IMR-90 (cell line): Measurements from ENCODE around the gene DACT2. TPM values are rescaled to one million over a fixed set of nuclear protein-coding genes. Genes with fewer than 3 reads are reported as not detected.

ENCODE experiments used
- ATAC-seq: fragments of 200-7000 bp; cut with Tn5 transposase; 2 replicates; pipeline ENCODE4 v1.9.1; 2020; ENCODE audit warnings: low read depth, mild to moderate bottlenecking, moderate library complexity
- BruUV-seq: library from RNA; stranded (reverse); fragments of 400-500 nt; replicated peaks from 2 replicates; lab custom pipeline; 2021; lab: Mats Ljungman, UMichigan
- CTCF ChIA-PET: fragments of 300-600 bp; formaldehyde crosslinking; extraction: SDS; loops from one replicate; lab custom pipeline; 2021; ENCODE audit warnings: antibody characterized with exemption; lab: Yijun Ruan, JAX
- POLR2A ChIA-PET: fragments of 300-600 bp; sonication (Branson Sonifier 250); formaldehyde crosslinking; loops from one replicate; lab custom pipeline; 2022; ENCODE audit warnings: antibody characterized with exemption; ENCODE audit not compliant: unreplicated experiment; lab: Charles Lee
- DNase-seq: peaks from one replicate; pipeline ENCODE4 v3.0.0; 2013
- H2AFZ ChIP-seq: replicated peaks from 2 replicates; pipeline ENCODE3; 2013; ENCODE audit warnings: low read length, mild to moderate bottlenecking; ENCODE audit not compliant: poor library complexity
- H2AK5ac ChIP-seq: 2 replicates; pipeline ENCODE4 v1.6.1; 2013; ENCODE audit warnings: low read depth, low read length, inconsistent platforms
- H2AK9ac ChIP-seq: replicated peaks from 2 replicates; pipeline ENCODE3; 2013; ENCODE audit warnings: mild to moderate bottlenecking, low read depth, low read length, moderate library complexity; ENCODE audit not compliant: poor library complexity
- H2BK120ac ChIP-seq: 2 replicates; pipeline ENCODE4 v1.6.1; 2013; ENCODE audit warnings: low read depth, low read length, inconsistent platforms
- H2BK15ac ChIP-seq: 3 replicates; pipeline ENCODE4 v1.6.1; 2013; ENCODE audit warnings: low read depth, low read length, inconsistent platforms
- H2BK20ac ChIP-seq: 2 replicates; pipeline ENCODE4 v1.6.1; 2013; ENCODE audit warnings: low read depth, mild to moderate bottlenecking, inconsistent platforms, low read length, moderate library complexity
- H2BK5ac ChIP-seq: 2 replicates; pipeline ENCODE4 v1.6.1; 2013; ENCODE audit warnings: mild to moderate bottlenecking, low read depth, low read length, inconsistent platforms; ENCODE audit not compliant: poor library complexity, severe bottlenecking
- H3K14ac ChIP-seq: replicated peaks from 2 replicates; pipeline ENCODE4 v1.6.1; 2013; ENCODE audit warnings: low read depth, low read length, inconsistent platforms
- H3K18ac ChIP-seq: 2 replicates; pipeline ENCODE4 v1.6.1; 2013; ENCODE audit warnings: low read depth, low read length, control low read depth
- H3K23ac ChIP-seq: 2 replicates; pipeline ENCODE4 v1.6.1; 2013; ENCODE audit warnings: low read depth, low read length, inconsistent platforms
- H3K27ac ChIP-seq: 2 replicates; pipeline ENCODE4 v1.5.1; 2013; ENCODE audit warnings: mild to moderate bottlenecking, control low read depth, low read length; ENCODE audit not compliant: insufficient read depth
- H3K27me3 ChIP-seq: 2 replicates; pipeline ENCODE4 v1.6.1; 2013; ENCODE audit warnings: low read length; ENCODE audit not compliant: control insufficient read depth, insufficient read depth
- H3K36me3 ChIP-seq: 2 replicates; pipeline ENCODE4 v1.6.1; 2013; ENCODE audit warnings: low read length, mixed read lengths; ENCODE audit not compliant: control insufficient read depth, insufficient read depth
- H3K4ac ChIP-seq: 2 replicates; pipeline ENCODE4 v1.6.1; 2013; ENCODE audit warnings: low read depth, low read length, inconsistent platforms
- H3K4me1 ChIP-seq: 2 replicates; pipeline ENCODE4 v1.6.1; 2013; ENCODE audit warnings: low read length, mixed read lengths; ENCODE audit not compliant: control insufficient read depth, insufficient read depth
- H3K4me2 ChIP-seq: 2 replicates; pipeline ENCODE4 v1.6.1; 2013; ENCODE audit warnings: low read depth, mild to moderate bottlenecking, control low read depth, low read length, moderate library complexity
- H3K4me3 ChIP-seq: 2 replicates; pipeline ENCODE4 v1.5.1; 2013; ENCODE audit warnings: low read depth, mild to moderate bottlenecking, control low read depth, low read length, moderate library complexity; ENCODE audit not compliant: insufficient read depth
- H3K56ac ChIP-seq: 2 replicates; pipeline ENCODE4 v1.6.1; 2013; ENCODE audit warnings: low read length, inconsistent platforms; ENCODE audit not compliant: insufficient read depth; ENCODE audit errors: extremely low read depth
- H3K79me1 ChIP-seq, 2 experiments: 2 replicates each; pipeline ENCODE4 v1.6.1; 2013; ENCODE audit warnings: low read length in 2 of 2, inconsistent platforms in 1 of 2, low read depth in 1 of 2
- H3K9ac ChIP-seq: 2 replicates; pipeline ENCODE4 v1.6.1; 2013; ENCODE audit warnings: low read depth, low read length, control low read depth
- H3K9me1 ChIP-seq: 2 replicates; pipeline ENCODE4 v1.6.1; 2013; ENCODE audit warnings: low read length, inconsistent platforms; ENCODE audit not compliant: insufficient read depth
- H3K9me3 ChIP-seq: 2 replicates; pipeline ENCODE4 v1.6.1; 2013; ENCODE audit warnings: low read length; ENCODE audit not compliant: control insufficient read depth, insufficient read depth
- H4K20me1 ChIP-seq: 2 replicates; pipeline ENCODE4 v1.6.1; 2013; ENCODE audit warnings: low read length, inconsistent platforms; ENCODE audit not compliant: insufficient read depth
- H4K5ac ChIP-seq: 2 replicates; pipeline ENCODE4 v1.6.1; 2013; ENCODE audit warnings: mild to moderate bottlenecking, low read depth, low read length, control low read depth
- H4K8ac ChIP-seq, 2 experiments: 2 replicates each; pipeline ENCODE4 v1.6.1; 2013; ENCODE audit warnings: low read depth in 2 of 2, low read length in 2 of 2, control low read depth in 1 of 2, inconsistent platforms in 1 of 2
- H4K91ac ChIP-seq: 2 replicates; pipeline ENCODE4 v1.6.1; 2013; ENCODE audit warnings: low read depth, low read length, inconsistent platforms; ENCODE audit not compliant: insufficient read depth
- MAFK ChIP-seq: IDR thresholded peaks from 2 replicates; pipeline ENCODE4 v1.6.1; 2012; ENCODE audit warnings: low read depth, low read length, improper control_type of control experiment
- WGBS, 2 experiments: methylation state at CpG; one replicate each; pipeline versions ENCODE4 v1.1.5 to v1.1.7; 2013; ENCODE audit warnings: missing lambda C conversion rate in 2 of 2; ENCODE audit not compliant: insufficient read length in 1 of 2; ENCODE audit errors: extremely low coverage in 2 of 2; 5-methylcytosine and 5-hydroxymethylcytosine counted together
- dilution Hi-C: fragments of 300-500 bp; cut with HindIII; formaldehyde crosslinking; loops from one replicate; pipeline ENCODE4 v1.14.3; 2018; ENCODE audit warnings: low sequenced_read_pairs; ENCODE audit not compliant: unreplicated experiment
- in situ Hi-C: fragments of 300-500 bp; cut with MboI; formaldehyde crosslinking; loops from 3 replicates; pipeline ENCODE4 v1.14.3; 2019; ENCODE audit warnings: low sequenced_read_pairs, inconsistent platforms, mixed read lengths
- intact Hi-C: fragments of 100-400 bp; cut with micrococcal nuclease; formaldehyde crosslinking; loops from 2 replicates; pipeline ENCODE4 v1.10.0; 2022
- polyA plus RNA-seq, 3 experiments: library from polyadenylated mRNA; depleted of rRNA; stranded (reverse); fragments of >200 nt; gene quantifications; 2 replicates each; pipeline ENCODE4 v1.2.3, GENCODE V29; 2012; ENCODE audit warnings: low replicate concordance in 1 of 3
- total RNA-seq: library from RNA; depleted of rRNA; stranded (reverse); fragments of >200 nt; gene quantifications from 2 replicates; pipeline ENCODE4 v1.2.3, GENCODE V29; 2012

The DACT2 gene
- total and polyA plus RNA-seq, 2 of the 4 experiments (the other 2 are of a cell fraction): not detected

GRCh38 chr6:168332020-168332419, 12.4 kb upstream of the DACT2 start:
- no peak overlapping the region for H2BK15ac ChIP-seq
- dilution Hi-C loops: no loop called here
- no peak overlapping the region for H2AK9ac ChIP-seq
- H3K9me3 ChIP-seq: peaks cover 30% of the 10 kb centered on the region
- no peak for DNase-seq
- H3K4me1 ChIP-seq: no peaks in the 10 kb centered on the region
- in situ Hi-C loops: no loop called here
- no peaks in the 10 kb centered on the region for H3K79me1 ChIP-seq
- no peak overlapping the region for H3K18ac ChIP-seq
- ATAC-seq: no peak
- CTCF ChIA-PET: no interaction called here
- no peak overlapping the region for H3K56ac ChIP-seq
- no peak overlapping the region for H3K27ac ChIP-seq
- H2AK5ac ChIP-seq: no peak overlapping the region
- no peaks in the 10 kb centered on the region for H3K36me3 ChIP-seq
- no peak overlapping the region for H4K5ac ChIP-seq
- intact Hi-C loops: no loop called here
- no peak overlapping the region for H2BK5ac ChIP-seq
- H3K9me1 ChIP-seq: no peaks in the 10 kb centered on the region
- no peak overlapping the region for H2AFZ ChIP-seq
- no peaks in the 10 kb centered on the region for H3K27me3 ChIP-seq
- H4K20me1 ChIP-seq: no peaks in the 10 kb centered on the region
- no peak overlapping the region for H3K9ac ChIP-seq
- no peak overlapping the region for H3K4me2 ChIP-seq
- 30% methylated on average over 2 of the region's 13 CpGs; no CpG with 5 or more reads in 1 of the 2 experiments for WGBS, 2 experiments
- no peak overlapping the region for H3K14ac ChIP-seq
- no peak overlapping the region for H3K4ac ChIP-seq
- no peak overlapping the region for H3K4me3 ChIP-seq
- H2BK20ac ChIP-seq: no peak overlapping the region
- H3K23ac ChIP-seq: no peak overlapping the region
- H2BK120ac ChIP-seq: no peak overlapping the region
- no peak overlapping the region for H4K8ac ChIP-seq
- H4K91ac ChIP-seq: no peak overlapping the region
- no TSS peak for BruUV-seq
- TF ChIP-seq MAFK: no peak
- POLR2A ChIA-PET: no interaction called here
